H1 (cell line): Measurements from ENCODE around the gene ALLC. TPM values are rescaled to one million over a fixed set of nuclear protein-coding genes. Genes with fewer than 3 reads are reported as not detected.

Experiments used
- CREB1 ChIP-seq: IDR thresholded peaks from 2 replicates; pipeline ENCODE4 v1.6.1; 2012; ENCODE audit warnings: inconsistent platforms
- polyA plus RNA-seq, 7 experiments: library from polyadenylated mRNA; depleted of rRNA in 3 of 7; stranded (reverse) in 5 of 7; unstranded in 2 of 7; fragments of >200 nt in 5 of 7; fragments of 200-250 nt in 2 of 7; gene quantifications; 1 replicate in 5 of 7; 2 replicates in 1 of 7; 4 replicates in 1 of 7; pipeline versions ENCODE4 v1.2.1 to v1.2.3, GENCODE V29; 2011 to 2013; ENCODE audit warnings: missing spikeins in 2 of 7, mixed read lengths in 2 of 7
- total RNA-seq: library from RNA; stranded (reverse); fragmentation: NEBNext Ultra II Directional; extraction: Animal tissue kit (Norgen Biotek cat#: 25700); gene quantifications from 2 replicates; pipeline ENCODE4 v1.2.1, GENCODE V29; 2021
- TF ChIP-seq, protein P1 (sequence below): IDR thresholded peaks from 2 replicates; pipeline ENCODE4 v1.6.1; 2011; ENCODE audit warnings: low read depth, mild to moderate bottlenecking, low read length; ENCODE audit not compliant: insufficient read depth

Gene ALLC
- total and polyA plus RNA-seq, 2 of the 8 experiments (the other 6 are each of a cell fraction or from before 2014, with no cell fraction given) = not detected

- TF ChIP-seq, protein P1, sequence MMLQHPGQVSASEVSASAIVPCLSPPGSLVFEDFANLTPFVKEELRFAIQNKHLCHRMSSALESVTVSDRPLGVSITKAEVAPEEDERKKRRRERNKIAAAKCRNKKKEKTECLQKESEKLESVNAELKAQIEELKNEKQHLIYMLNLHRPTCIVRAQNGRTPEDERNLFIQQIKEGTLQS = no peak
- no peak for TF ChIP-seq CREB1
These were observed 19.4 kb downstream of the ALLC start (continued) for GRCh38 chr2:3677436-3677835.
